ENCODE measurements around the gene ZNF574. TPM values are rescaled to one million over a fixed set of nuclear protein-coding genes. Genes with fewer than 3 reads are reported as not detected.
"Not testable (repeated sequence)": the region's sequence is repeated elsewhere in the genome, so short reads cannot be mapped to it uniquely, and the experiment has no call there.

Gene ZNF574
- total RNA-seq, 1 donor from 2014 or later: 26.5 TPM

DNA sequence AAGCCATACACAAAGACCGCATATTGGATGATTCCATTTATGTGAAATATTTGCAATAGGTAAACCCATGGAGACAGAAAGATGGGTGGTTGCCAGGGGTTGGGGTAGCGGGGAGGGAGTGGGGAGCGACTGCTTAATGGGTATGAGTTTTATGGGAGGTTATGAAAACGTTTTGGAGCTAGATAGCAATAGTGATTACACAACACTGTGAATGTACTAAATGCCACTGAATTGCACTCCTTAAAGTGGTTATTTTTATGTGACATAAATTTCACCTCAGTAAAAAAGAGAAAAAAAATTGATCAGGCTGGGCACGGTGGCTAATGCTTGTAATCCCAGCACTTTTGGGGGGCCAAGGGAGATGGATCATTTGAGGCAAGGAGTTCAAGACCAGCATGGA is 42.6 kb upstream of the ZNF574 start:
- intact Hi-C loops (cut with DNase I): no loop called here

DNA sequence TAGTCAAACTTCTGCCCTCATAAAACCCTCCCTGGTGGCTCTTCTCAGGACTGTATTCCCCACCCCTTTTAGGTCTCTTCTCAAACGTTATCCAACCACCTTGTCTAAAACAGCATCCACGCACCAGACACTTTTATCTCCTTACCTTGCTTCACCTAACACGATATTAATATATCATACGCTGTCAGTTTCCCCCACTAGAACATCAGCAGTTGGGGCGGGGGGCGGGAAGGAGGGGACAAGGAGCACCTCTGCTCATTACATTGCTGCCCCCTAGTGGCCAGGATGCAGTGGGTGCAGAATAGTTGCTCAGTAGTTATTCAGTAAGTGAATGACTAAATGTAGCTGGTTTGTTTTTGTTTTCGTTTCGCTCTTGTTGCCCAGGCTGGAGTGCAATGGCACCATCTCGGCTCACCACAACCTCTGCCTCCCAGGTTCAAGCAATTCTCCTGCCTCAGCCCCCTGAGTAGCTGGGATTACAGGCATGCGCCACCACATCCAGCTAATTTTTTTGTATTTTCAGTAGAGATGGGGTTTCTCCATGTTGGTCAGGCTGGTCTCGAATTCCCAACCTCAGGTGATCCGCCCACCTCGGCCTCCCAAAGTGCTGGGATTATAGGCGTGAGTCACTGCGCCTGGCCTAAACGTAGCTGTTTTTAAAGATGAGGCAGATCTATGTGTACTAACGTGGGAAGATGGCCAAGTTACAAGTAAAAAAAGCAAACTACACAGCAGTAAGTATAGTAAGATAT is 41.1 kb upstream of the ZNF574 start:
- H3K4me3 ChIP-seq; H3K4me1 ChIP-seq; H3K9me3 ChIP-seq; DNase-seq (ENCODE audit: extremely low spot score in 2 of 2); intact Hi-C loops (cut with DNase I); H3K27me3 ChIP-seq; H3K27ac ChIP-seq; H3K36me3 ChIP-seq: not testable (repeated sequence)
- TF ChIP-seq, protein P1, sequence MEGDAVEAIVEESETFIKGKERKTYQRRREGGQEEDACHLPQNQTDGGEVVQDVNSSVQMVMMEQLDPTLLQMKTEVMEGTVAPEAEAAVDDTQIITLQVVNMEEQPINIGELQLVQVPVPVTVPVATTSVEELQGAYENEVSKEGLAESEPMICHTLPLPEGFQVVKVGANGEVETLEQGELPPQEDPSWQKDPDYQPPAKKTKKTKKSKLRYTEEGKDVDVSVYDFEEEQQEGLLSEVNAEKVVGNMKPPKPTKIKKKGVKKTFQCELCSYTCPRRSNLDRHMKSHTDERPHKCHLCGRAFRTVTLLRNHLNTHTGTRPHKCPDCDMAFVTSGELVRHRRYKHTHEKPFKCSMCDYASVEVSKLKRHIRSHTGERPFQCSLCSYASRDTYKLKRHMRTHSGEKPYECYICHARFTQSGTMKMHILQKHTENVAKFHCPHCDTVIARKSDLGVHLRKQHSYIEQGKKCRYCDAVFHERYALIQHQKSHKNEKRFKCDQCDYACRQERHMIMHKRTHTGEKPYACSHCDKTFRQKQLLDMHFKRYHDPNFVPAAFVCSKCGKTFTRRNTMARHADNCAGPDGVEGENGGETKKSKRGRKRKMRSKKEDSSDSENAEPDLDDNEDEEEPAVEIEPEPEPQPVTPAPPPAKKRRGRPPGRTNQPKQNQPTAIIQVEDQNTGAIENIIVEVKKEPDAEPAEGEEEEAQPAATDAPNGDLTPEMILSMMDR (IDR thresholded peaks at IDR 0.05): peak in 2 of 3 experiments; percentile 43 to 53

More for the DNA sequence above, 42.6 kb upstream of the ZNF574 start:
- Histone ChIP-seq H3K36me3 (no peaks in the 10 kb centered on the region), H3K27ac (no peak overlapping the region), H3K27me3 (no peaks in the 10 kb centered on the region), H3K4me3 (no peak overlapping the region), H3K4me1 (no peaks in the 10 kb centered on the region), H3K9me3 (no peaks in the 10 kb centered on the region)
- TF ChIP-seq, protein P1 (IDR thresholded peaks at IDR 0.05): no peak
- TF ChIP-seq POLR2AphosphoS5 (IDR thresholded peaks at IDR 0.05; ENCODE audit: insufficient read depth in 1 of 2, low read depth in 1 of 2): no peak
- no peak for TF ChIP-seq POLR2A (IDR thresholded peaks at IDR 0.05)
- DNase-seq (ENCODE audit: extremely low spot score in 2 of 2): no peak

DNA sequence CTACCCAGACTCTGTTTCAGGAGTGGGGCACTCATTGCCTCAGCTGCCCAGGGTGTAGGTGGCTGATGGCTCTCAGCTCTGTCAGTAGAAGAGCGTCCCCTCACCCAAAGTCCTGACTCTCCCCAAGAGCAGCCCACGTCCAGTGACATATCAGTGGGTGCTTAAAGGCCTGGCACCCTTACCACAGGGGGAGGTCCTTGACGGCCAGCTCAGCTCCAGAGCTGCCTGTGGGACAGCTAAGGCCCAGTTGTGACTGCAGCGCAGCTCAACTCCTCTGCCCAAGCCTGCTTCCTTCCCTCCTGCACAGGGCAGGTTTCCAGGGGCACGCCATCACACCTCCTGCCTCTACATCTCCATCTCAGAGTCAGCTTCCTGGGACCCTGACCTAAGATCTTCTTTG is 38.3 kb upstream of the ZNF574 start:
- Histone ChIP-seq H3K27ac (no peak overlapping the region), H3K4me3 (no peak overlapping the region), H3K27me3 (no peaks in the 10 kb centered on the region), H3K36me3 (no peaks in the 10 kb centered on the region), H3K4me1 (no peaks in the 10 kb centered on the region), H3K9me3 (no peaks in the 10 kb centered on the region)
- intact Hi-C loops (cut with DNase I): no loop called here
- DNase-seq (ENCODE audit: extremely low spot score in 2 of 2): no peak
- TF ChIP-seq POLR2AphosphoS5 (IDR thresholded peaks at IDR 0.05; ENCODE audit: insufficient read depth in 1 of 2, low read depth in 1 of 2) (no peak), POLR2A (IDR thresholded peaks at IDR 0.05) (no peak)
- TF ChIP-seq, protein P1 (IDR thresholded peaks at IDR 0.05): no peak

DNA sequence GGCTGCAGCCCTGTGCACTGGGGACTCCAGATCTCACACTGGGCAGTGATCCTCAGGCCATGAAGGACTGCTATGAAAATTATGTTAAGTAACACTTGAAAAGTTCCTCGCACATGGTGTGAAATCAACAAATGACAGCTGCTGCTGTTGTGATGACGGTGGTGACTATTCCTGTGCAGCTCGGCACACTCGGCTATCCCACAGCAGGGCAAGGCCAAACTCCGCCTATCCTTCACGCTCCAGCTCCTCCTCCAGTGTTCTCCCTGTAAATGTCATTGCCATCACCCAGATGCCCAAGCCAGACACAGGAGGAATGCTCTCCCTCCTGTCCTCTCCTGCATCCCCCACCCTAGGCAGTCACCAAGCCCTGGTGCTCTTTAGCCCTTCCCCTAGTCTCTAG is 37.3 kb upstream of the ZNF574 start:
- no peak overlapping the region for H3K4me3 ChIP-seq
- no peaks in the 10 kb centered on the region for H3K9me3 ChIP-seq
- H3K27me3 ChIP-seq: no peaks in the 10 kb centered on the region
- no peaks in the 10 kb centered on the region for H3K36me3 ChIP-seq
- intact Hi-C loops (cut with DNase I): no loop called here
- no peak overlapping the region for H3K27ac ChIP-seq
- DNase-seq (ENCODE audit: extremely low spot score in 2 of 2): no peak
- no peak for TF ChIP-seq POLR2A (IDR thresholded peaks at IDR 0.05)
- no peak for TF ChIP-seq POLR2AphosphoS5 (IDR thresholded peaks at IDR 0.05; ENCODE audit: insufficient read depth in 1 of 2, low read depth in 1 of 2)
- TF ChIP-seq, protein P1 (IDR thresholded peaks at IDR 0.05): no peak
- H3K4me1 ChIP-seq: no peaks in the 10 kb centered on the region

DNA sequence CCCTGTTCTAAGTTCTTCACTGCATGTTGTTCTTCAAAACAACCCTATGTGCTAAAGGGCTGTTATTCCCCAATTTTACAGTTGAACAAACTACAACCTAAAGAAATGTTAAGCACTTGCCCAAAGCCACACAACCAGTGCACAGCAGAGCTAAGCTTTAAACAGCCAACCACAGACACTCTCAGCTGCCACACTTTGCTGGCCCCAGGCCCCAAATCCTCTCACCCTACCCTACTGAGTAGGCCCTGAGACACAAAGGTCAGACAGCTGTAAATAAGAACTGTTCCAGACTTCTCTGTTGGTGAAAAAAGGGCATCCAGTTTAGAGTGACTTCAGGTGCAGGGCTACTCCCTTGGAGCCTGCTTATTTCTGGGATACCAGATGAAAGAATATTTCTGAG is 35.9 kb upstream of the ZNF574 start:
- DNase-seq (ENCODE audit: extremely low spot score in 2 of 2): no peak
- Histone ChIP-seq H3K4me3 (no peak overlapping the region), H3K27me3 (no peaks in the 10 kb centered on the region), H3K27ac (no peak overlapping the region), H3K9me3 (no peaks in the 10 kb centered on the region), H3K4me1 (no peaks in the 10 kb centered on the region), H3K36me3 (no peaks in the 10 kb centered on the region)
- TF ChIP-seq, protein P1 (IDR thresholded peaks at IDR 0.05): no peak
- intact Hi-C loops (cut with DNase I): no loop called here

DNA sequence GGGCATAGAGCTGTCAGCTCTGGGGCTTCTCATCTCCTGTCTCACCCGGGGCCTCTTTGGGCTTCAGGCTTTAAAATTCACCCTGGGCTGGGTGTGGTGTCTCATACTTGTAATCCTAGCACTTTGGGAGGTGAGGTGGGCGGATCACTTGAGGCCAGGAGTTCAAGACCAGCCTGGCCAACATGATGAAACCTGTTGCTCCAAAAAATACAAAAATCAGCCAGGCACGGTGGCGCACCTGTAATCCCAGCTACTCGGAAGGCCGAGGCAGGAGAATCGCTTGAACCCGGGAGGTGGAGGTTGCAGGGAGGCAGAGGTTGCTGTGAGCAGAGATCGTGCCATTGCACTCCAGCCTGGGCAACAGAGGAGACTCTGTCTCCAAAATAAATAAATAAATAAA is 35.5 kb upstream of the ZNF574 start:
- H3K36me3 ChIP-seq; DNase-seq (ENCODE audit: extremely low spot score in 2 of 2); H3K9me3 ChIP-seq; H3K4me1 ChIP-seq; H3K27ac ChIP-seq; intact Hi-C loops (cut with DNase I); H3K27me3 ChIP-seq; H3K4me3 ChIP-seq: not testable (repeated sequence)
